Prostate gland (tissue), 2 donors: Measurements from ENCODE around the gene ARSG.

Experiments used
- CTCF ChIP-seq, 4 experiments: fragments of 200-600 bp in 2 of 4; fragments of 450-650 bp in 2 of 4; sonication (generic) in 2 of 4; IDR thresholded peaks; 1 replicate in 3 of 4; 2 replicates in 1 of 4; pipeline ENCODE4 v1.5.1; 2016 to 2019; ENCODE audit warnings: antibody characterized with exemption in 4 of 4, mild to moderate bottlenecking in 2 of 4, moderate library complexity in 2 of 4
- POLR2A ChIP-seq: fragments of 450-650 bp; IDR thresholded peaks from one replicate; pipeline ENCODE4 v1.6.1; 2016; ENCODE audit warnings: antibody characterized with exemption, mild to moderate bottlenecking
- POLR2AphosphoS5 ChIP-seq: sonication (generic); formaldehyde crosslinking; IDR thresholded peaks from one replicate; pipeline ENCODE4 v1.6.1; 2017; ENCODE audit warnings: antibody characterized with exemption

DNA sequence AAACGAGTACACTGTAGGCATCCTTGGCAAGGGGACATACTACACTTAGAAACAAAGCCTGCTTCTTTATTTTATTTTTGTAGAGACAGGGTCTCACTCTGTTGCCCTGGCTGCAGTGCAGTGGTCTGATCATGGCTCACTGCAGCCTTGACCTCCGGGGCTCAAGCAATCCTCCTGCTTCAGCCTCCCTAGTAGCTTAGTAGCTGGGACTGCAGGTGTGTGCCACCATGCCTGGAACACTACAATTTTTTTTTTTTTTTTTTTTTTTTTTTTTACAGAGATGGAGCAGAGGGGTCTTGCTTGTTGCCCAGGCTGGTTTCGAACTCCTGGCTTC is 87.8 kb downstream of the ARSG start:
- TF ChIP-seq CTCF (IDR thresholded peaks at IDR 0.05) (no peak), POLR2AphosphoS5 (no peak), POLR2A (no peak)
